Endodermal cell (in vitro differentiated cells): Measurements from ENCODE around the gene IL12RB2. TPM values are rescaled to one million over a fixed set of nuclear protein-coding genes. Genes with fewer than 3 reads are reported as not detected.

Experiments used
- DNase-seq: peaks from one replicate; pipeline ENCODE4 v3.0.0-alpha.2; 2017
- H3K27ac ChIP-seq: 2 replicates; pipeline ENCODE4 v1.5.1; 2013; ENCODE audit warnings: mild to moderate bottlenecking, low read depth, low read length, moderate library complexity
- H3K27me3 ChIP-seq: 2 replicates; pipeline ENCODE4 v1.6.1; 2013; ENCODE audit warnings: mild to moderate bottlenecking, low read length, moderate library complexity; ENCODE audit not compliant: insufficient read depth, control insufficient read depth, poor library complexity, severe bottlenecking
- H3K36me3 ChIP-seq: 2 replicates; pipeline ENCODE4 v1.7.0; 2013; ENCODE audit warnings: mild to moderate bottlenecking, low read length, moderate library complexity; ENCODE audit not compliant: control insufficient read depth, insufficient read depth
- H3K4me1 ChIP-seq: one replicate; pipeline ENCODE4 v1.7.0; 2013; ENCODE audit warnings: low read length; ENCODE audit not compliant: control insufficient read depth, insufficient read depth
- H3K4me3 ChIP-seq: 2 replicates; pipeline ENCODE4 v1.5.1; 2013; ENCODE audit warnings: mild to moderate bottlenecking, low read length, moderate library complexity
- H3K9ac ChIP-seq: 2 replicates; pipeline ENCODE4 v1.6.1; 2013; ENCODE audit warnings: mild to moderate bottlenecking, low read length, moderate library complexity; ENCODE audit not compliant: poor library complexity, severe bottlenecking; ENCODE audit errors: extremely low read depth
- H3K9me3 ChIP-seq: 2 replicates; pipeline ENCODE4 v1.6.1; 2013; ENCODE audit warnings: mild to moderate bottlenecking, low read length, moderate library complexity; ENCODE audit not compliant: control insufficient read depth
- H3K27ac Mint-ChIP-seq: 2 replicates; pipeline ENCODE4 v1.8.0; 2020; ENCODE audit warnings: mixed read lengths
- H3K27me3 Mint-ChIP-seq: 2 replicates; pipeline ENCODE4 v1.8.0; 2021; ENCODE audit warnings: mild to moderate bottlenecking, mixed read lengths; ENCODE audit not compliant: insufficient read depth
- H3K36me3 Mint-ChIP-seq: 2 replicates; pipeline ENCODE4 v1.8.0; 2020; ENCODE audit warnings: low read depth, mixed read lengths
- H3K4me1 Mint-ChIP-seq: 2 replicates; pipeline ENCODE4 v1.8.0; 2020; ENCODE audit warnings: mixed read lengths
- H3K4me3 Mint-ChIP-seq: 2 replicates; pipeline ENCODE4 v1.8.0; 2020; ENCODE audit warnings: mild to moderate bottlenecking, moderate library complexity, mixed read lengths
- H3K9me3 Mint-ChIP-seq: 2 replicates; pipeline ENCODE4 v1.8.0; 2020; ENCODE audit warnings: mild to moderate bottlenecking, mixed read lengths
- WGBS, 2 experiments: methylation state at CpG; one replicate each; pipeline versions ENCODE4 v1.1.5 to v1.1.7; 2013; ENCODE audit warnings: missing lambda C conversion rate in 2 of 2, mixed read lengths in 1 of 2; ENCODE audit not compliant: insufficient coverage in 1 of 2, insufficient read length in 1 of 2; 5-methylcytosine and 5-hydroxymethylcytosine counted together
- total RNA-seq, 2 donors: library from RNA; stranded (reverse); fragmentation: NEBNext Ultra II Directional in 1 of 2; extraction: Animal tissue kit (Norgen Biotek cat#: 25700) in 1 of 2; gene quantifications; 2 replicates in 1 of 2; 3 replicates in 1 of 2; pipeline ENCODE4 v1.2.1, GENCODE V29; 2021
- TF ChIP-seq, protein P1 (sequence below): fragments of 200-600 bp; sonication (generic); conservative IDR thresholded peaks from 2 replicates; pipeline ENCODE4 v1.5.0; 2021; ENCODE audit warnings: antibody characterized with exemption, mild to moderate bottlenecking

Gene IL12RB2
- total RNA-seq, 2 donors from 2014 or later = 0.29 TPM; not detected in 1

DNA sequence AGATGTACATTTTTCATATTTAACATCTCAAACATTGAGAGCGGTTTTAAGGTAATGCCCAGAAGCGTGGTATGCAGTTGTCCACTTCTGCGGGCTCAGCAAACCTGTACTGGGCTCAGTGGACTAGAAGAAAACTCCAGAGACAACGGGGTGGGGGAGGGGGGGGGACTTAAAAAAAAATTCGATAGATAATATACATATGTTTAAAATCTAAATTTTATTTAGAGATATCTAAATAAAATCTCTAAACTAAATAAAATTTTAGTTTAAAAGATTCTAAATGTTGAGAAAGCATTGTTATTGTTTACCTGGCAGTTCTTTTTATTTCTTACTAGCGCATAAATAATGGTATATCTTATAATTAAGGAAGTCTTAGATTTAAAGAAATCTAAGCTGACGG, 1.1 kb upstream of the IL12RB2 start:
- no peak overlapping the region for H3K4me3 Mint-ChIP-seq
- H3K27ac Mint-ChIP-seq = no peak overlapping the region
- TF ChIP-seq, protein P1, sequence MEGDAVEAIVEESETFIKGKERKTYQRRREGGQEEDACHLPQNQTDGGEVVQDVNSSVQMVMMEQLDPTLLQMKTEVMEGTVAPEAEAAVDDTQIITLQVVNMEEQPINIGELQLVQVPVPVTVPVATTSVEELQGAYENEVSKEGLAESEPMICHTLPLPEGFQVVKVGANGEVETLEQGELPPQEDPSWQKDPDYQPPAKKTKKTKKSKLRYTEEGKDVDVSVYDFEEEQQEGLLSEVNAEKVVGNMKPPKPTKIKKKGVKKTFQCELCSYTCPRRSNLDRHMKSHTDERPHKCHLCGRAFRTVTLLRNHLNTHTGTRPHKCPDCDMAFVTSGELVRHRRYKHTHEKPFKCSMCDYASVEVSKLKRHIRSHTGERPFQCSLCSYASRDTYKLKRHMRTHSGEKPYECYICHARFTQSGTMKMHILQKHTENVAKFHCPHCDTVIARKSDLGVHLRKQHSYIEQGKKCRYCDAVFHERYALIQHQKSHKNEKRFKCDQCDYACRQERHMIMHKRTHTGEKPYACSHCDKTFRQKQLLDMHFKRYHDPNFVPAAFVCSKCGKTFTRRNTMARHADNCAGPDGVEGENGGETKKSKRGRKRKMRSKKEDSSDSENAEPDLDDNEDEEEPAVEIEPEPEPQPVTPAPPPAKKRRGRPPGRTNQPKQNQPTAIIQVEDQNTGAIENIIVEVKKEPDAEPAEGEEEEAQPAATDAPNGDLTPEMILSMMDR = no peak
- no peak for DNase-seq
- no peaks in the 10 kb centered on the region for H3K36me3 Mint-ChIP-seq
- Histone ChIP-seq H3K27ac (no peak overlapping the region), H3K4me3 (no peak overlapping the region), H3K27me3 (peaks cover 66% of the 10 kb centered on the region), H3K9ac (no peak overlapping the region), H3K9me3 (no peaks in the 10 kb centered on the region), H3K4me1 (no peaks in the 10 kb centered on the region), H3K36me3 (no peaks in the 10 kb centered on the region)
- 83 to 91% methylated on average over 1 to 5 of the region's 7 CpGs for WGBS, 2 experiments
- H3K4me1 Mint-ChIP-seq = peaks cover 7% of the 10 kb centered on the region
- no peaks in the 10 kb centered on the region for H3K9me3 Mint-ChIP-seq
- peaks cover 77% of the 10 kb centered on the region for H3K27me3 Mint-ChIP-seq

DNA sequence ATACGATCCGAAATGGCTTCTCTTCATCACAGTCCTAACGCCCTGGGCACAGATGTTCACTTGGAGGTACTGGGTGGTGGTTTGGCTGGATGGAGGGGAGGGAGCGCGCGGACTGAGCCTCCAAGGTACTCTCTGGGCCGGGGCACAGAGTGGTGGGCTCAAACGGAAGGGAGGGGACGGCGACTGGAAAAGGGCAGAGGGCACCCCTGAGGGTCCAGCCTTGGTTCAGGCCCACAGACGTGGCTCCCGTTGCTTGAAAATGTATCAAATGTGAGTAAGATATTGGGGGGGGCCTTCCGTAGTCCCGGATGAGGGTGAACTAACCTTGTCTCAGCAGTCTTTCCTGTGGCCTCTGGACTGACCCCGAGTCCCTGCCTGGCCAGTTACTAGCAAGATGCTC, 463 bp downstream of the IL12RB2 start:
- Histone ChIP-seq H3K36me3 (no peaks in the 10 kb centered on the region), H3K4me1 (no peaks in the 10 kb centered on the region), H3K27ac (no peak overlapping the region), H3K27me3 (peaks cover 59% of the 10 kb centered on the region), H3K9ac (no peak overlapping the region), H3K9me3 (no peaks in the 10 kb centered on the region), H3K4me3 (peak overlapping the region; percentile 77)
- peaks cover 7% of the 10 kb centered on the region for H3K4me1 Mint-ChIP-seq
- H3K27me3 Mint-ChIP-seq = peaks cover 61% of the 10 kb centered on the region
- H3K9me3 Mint-ChIP-seq = no peaks in the 10 kb centered on the region
- TF ChIP-seq, protein P1 = no peak
- peak overlapping the region; percentile 60 for H3K4me3 Mint-ChIP-seq
- DNase-seq = peak; percentile 67
- no peaks in the 10 kb centered on the region for H3K36me3 Mint-ChIP-seq
- 43 to 66% methylated on average over 9 to 15 of the region's 15 CpGs for WGBS, 2 experiments
- H3K27ac Mint-ChIP-seq = no peak overlapping the region

DNA sequence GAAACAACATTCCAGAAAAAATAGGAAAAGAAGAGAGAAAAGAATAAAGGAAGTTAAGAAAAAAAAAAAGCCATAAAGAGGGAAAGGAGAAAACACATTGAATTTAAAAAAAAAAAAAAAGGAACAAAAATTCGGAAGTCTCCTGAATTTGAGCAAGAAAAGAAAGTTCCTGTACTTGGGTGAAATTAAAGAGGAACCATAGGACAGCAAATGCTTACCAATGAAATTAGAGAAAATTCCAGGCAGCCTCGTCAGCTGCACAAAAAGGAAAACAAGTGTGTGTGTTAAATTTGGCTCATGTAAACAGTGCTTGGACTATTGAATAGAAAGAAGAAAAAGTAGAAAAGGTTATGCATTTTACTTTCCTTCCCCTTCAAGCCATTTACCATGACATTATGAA, 4.9 kb downstream of the IL12RB2 start:
- DNase-seq = no peak
- Mint-ChIP-seq H3K36me3 (no peaks in the 10 kb centered on the region), H3K9me3 (no peaks in the 10 kb centered on the region)

More for the DNA sequence above, 4.9 kb downstream of the IL12RB2 start:
- Mint-ChIP-seq H3K27me3 (peaks cover 26% of the 10 kb centered on the region), H3K27ac (no peak overlapping the region), H3K4me1 (peaks cover 2% of the 10 kb centered on the region), H3K4me3 (no peak overlapping the region)
- 86 to 100% methylated on average over 1 to 2 of the region's 2 CpGs for whole genome bisulfite sequencing, 2 experiments
- no peaks in the 10 kb centered on the region for H3K4me1 ChIP-seq
- H3K4me3 ChIP-seq = no peak overlapping the region
- H3K36me3 ChIP-seq = no peaks in the 10 kb centered on the region
- H3K9ac ChIP-seq = no peak overlapping the region
- H3K27me3 ChIP-seq = peaks cover 21% of the 10 kb centered on the region
- TF ChIP-seq, protein P1 = no peak
- no peak overlapping the region for H3K27ac ChIP-seq
- H3K9me3 ChIP-seq = no peaks in the 10 kb centered on the region
